Activated CD4-positive, alpha-beta memory T cell treated with anti-CD3 and anti-CD28 coated beads for 36 hours (primary cell): ENCODE data around the gene REEP6. TPM values are rescaled to one million over a fixed set of nuclear protein-coding genes. Genes with fewer than 3 reads are reported as not detected.

ENCODE experiments used
- CTCF ChIA-PET: fragments of 350-600 bp; sonication (Branson Sonifier 250); formaldehyde crosslinking; loops from one replicate; lab custom pipeline; 2021; ENCODE audit warnings: antibody characterized with exemption, inconsistent platforms; lab: Charles Lee
- POLR2A ChIA-PET: fragments of 350-600 bp; sonication (Branson Sonifier 250); formaldehyde crosslinking; loops from one replicate; lab custom pipeline; 2021; ENCODE audit warnings: antibody characterized with exemption; lab: Charles Lee
- DNase-seq: peaks from one replicate; pipeline ENCODE4 v3.0.0-alpha.2; 2020
- H3K27ac Mint-ChIP-seq: one replicate; pipeline ENCODE4 v1.8.0; 2021; ENCODE audit warnings: mixed read lengths
- H3K27me3 Mint-ChIP-seq: one replicate; pipeline ENCODE4 v1.8.0; 2021; ENCODE audit warnings: mixed read lengths
- H3K36me3 Mint-ChIP-seq: one replicate; pipeline ENCODE4 v1.8.0; 2021; ENCODE audit warnings: mixed read lengths
- H3K4me1 Mint-ChIP-seq: one replicate; pipeline ENCODE4 v1.8.0; 2021; ENCODE audit warnings: low read depth, mixed read lengths
- H3K4me3 Mint-ChIP-seq: one replicate; pipeline ENCODE4 v1.8.0; 2021; ENCODE audit warnings: mild to moderate bottlenecking, mixed read lengths
- H3K9me3 Mint-ChIP-seq: one replicate; pipeline ENCODE4 v1.8.0; 2021; ENCODE audit warnings: mixed read lengths
- intact Hi-C: fragments of 100-400 bp; cut with micrococcal nuclease; formaldehyde crosslinking; loops from one replicate; pipeline ENCODE4 v1.15.1; 2023
- total RNA-seq, 2 experiments: library from RNA; stranded (reverse); gene quantifications; one replicate each; pipeline ENCODE4 v1.2.3, GENCODE V29; 2021

REEP6 gene
- total RNA-seq, 2 experiments from 2014 or later: 1.8 to 1.9 TPM

DNA sequence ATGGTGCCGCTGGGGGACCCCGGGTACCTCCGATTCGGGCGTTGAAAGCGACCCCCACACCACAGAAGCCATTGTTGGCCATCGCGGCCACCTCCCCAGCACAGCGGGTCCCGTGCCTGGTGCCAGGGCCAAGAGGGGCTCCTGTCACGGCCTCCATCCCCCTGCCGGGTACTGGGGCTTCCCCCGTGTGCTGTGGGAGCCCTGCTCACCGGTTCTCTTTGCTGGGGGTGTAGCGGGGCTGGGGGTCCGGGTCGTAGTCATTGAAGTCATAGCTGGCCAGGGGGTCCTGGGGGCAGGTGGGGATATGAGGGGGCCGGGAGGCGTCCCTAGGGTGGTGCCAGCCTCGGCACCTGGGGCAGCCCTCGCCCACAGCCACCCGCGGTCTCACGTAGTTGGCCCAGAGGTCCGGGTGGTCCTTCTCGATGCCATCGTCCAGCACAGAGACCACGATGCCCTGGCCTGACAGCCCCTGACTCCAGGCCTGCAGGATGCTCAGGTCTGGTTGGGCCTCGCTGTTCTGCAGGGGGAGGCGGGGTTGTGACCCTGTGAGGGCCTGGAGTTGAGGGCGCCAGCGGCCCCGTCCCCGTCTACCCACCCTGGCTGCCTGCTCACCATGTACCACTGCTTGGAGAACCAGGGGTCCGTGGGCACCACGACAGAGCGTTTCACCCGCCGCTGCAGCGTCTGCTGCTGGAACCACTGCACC is 3.3 kb upstream of the REEP6 start:
- no peak for DNase-seq
- Mint-ChIP-seq H3K4me1 (peaks cover 13% of the 10 kb centered on the region), H3K4me3 (no peak overlapping the region), H3K36me3 (no peaks in the 10 kb centered on the region), H3K27ac (no peak overlapping the region), H3K27me3 (peaks cover 2% of the 10 kb centered on the region), H3K9me3 (no peaks in the 10 kb centered on the region)
- POLR2A ChIA-PET: no interaction called here
- intact Hi-C loops: no loop called here
- CTCF ChIA-PET: no interaction called here

DNA sequence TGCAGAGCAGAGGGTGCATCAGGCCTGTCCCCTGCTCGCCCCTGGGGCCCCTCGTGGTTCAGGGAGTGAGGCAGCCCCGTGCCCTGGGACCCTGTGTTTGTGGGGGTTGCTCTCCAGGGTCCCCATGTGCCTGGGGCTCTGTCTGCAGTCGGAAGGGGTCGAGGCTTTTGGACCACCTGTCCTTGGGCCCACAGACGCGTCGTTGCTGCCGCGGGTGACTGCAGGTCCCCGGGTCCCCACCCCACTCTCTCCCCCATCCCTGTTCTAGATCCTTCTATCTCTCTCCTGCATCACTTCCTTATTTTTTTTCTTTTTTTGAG is 2.7 kb upstream of the REEP6 start:
- POLR2A ChIA-PET: no interaction called here
- CTCF ChIA-PET: no interaction called here
- Mint-ChIP-seq H3K27ac (no peak overlapping the region), H3K9me3 (no peaks in the 10 kb centered on the region), H3K27me3 (peaks cover 2% of the 10 kb centered on the region), H3K36me3 (no peaks in the 10 kb centered on the region), H3K4me3 (no peak overlapping the region), H3K4me1 (peaks cover 13% of the 10 kb centered on the region)
- intact Hi-C loops: no loop called here
- DNase-seq: no peak

- Mint-ChIP-seq H3K36me3 (no peaks in the 10 kb centered on the region), H3K27ac (no peak overlapping the region), H3K27me3 (peaks cover 2% of the 10 kb centered on the region), H3K4me1 (peaks cover 13% of the 10 kb centered on the region), H3K4me3 (peak overlapping the region; percentile 26), H3K9me3 (no peaks in the 10 kb centered on the region)
- intact Hi-C loops: loop anchor here (1.0 to 5.0 kb wide), 3 partner anchors 10 to 32 kb away; partner anchors contain the start of gene C19orf25
- ChIA-PET CTCF (no interaction called here), POLR2A (no interaction called here)
- DNase-seq: no peak
Observed at GRCh38 chr19:1489463-1490310, 1.3 kb upstream of the REEP6 start.

- no peaks in the 10 kb centered on the region for H3K36me3 Mint-ChIP-seq
- H3K9me3 Mint-ChIP-seq: no peaks in the 10 kb centered on the region
- H3K27me3 Mint-ChIP-seq: peaks cover 2% of the 10 kb centered on the region
- ChIA-PET CTCF (interaction anchor here (0.6 to 1.6 kb wide), 4 partner anchors 12 to 81 kb away, joined by 3 to 14 read pairs (median 3); no protein-coding TSS in a partner anchor), POLR2A (no interaction called here)
- H3K4me1 Mint-ChIP-seq: peaks cover 13% of the 10 kb centered on the region
- H3K27ac Mint-ChIP-seq: peak within 1 kb of the TSS; percentile 52
- intact Hi-C loops: loop anchor here (1.0 to 5.0 kb wide), 3 partner anchors 11 to 33 kb away; partner anchors contain the start of gene C19orf25
- DNase-seq: peak; percentile 99
- H3K4me3 Mint-ChIP-seq: peak within 1 kb of the TSS; percentile 76
Observed at GRCh38 chr19:1490311-1491113, 469 bp upstream of the REEP6 start, which contains the start of gene PCSK4. TSS of gene PCSK4 (minus strand) at chr19:1490350. CDS start at chr19:1490346, 4 bp downstream.

DNA sequence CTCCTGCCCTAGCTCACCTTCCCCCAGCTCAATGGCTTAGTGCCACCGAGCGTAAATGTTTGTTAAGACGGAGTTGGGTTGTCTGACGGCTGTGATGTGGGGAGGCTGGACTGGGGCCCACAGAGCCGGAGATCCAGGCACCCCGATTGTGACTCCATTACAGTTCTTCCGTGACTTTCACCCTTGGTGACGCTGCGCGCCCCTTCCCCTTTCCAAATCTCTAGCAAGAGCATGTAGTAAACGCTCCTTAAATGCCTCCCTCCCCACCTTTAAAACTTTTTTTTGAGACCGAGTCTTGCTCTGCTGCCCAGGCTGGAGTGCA is 829 bp downstream of the REEP6 start:
- Mint-ChIP-seq H3K36me3 (no peaks in the 10 kb centered on the region), H3K4me3 (peak overlapping the region; percentile 55), H3K27me3 (peaks cover 2% of the 10 kb centered on the region), H3K27ac (no peak overlapping the region), H3K4me1 (peaks cover 13% of the 10 kb centered on the region), H3K9me3 (no peaks in the 10 kb centered on the region)
- intact Hi-C loops: loop anchor here (2.0 to 5.0 kb wide), 2 partner anchors 15 to 35 kb away; no protein-coding TSS in a partner anchor
- POLR2A ChIA-PET: no interaction called here
- no peak for DNase-seq
- CTCF ChIA-PET: interaction anchor here (1.6 kb wide), 1 partner anchor 11 kb away, joined by 14 read pairs; no protein-coding TSS in a partner anchor

- intact Hi-C loops: loop anchor here (5.0 kb wide), 1 partner anchor 35 kb away; no protein-coding TSS in a partner anchor
- ChIA-PET POLR2A (no interaction called here), CTCF (no interaction called here)
- Mint-ChIP-seq H3K27me3 (peaks cover 2% of the 10 kb centered on the region), H3K9me3 (no peaks in the 10 kb centered on the region), H3K27ac (no peak overlapping the region), H3K4me3 (no peak overlapping the region), H3K4me1 (peaks cover 13% of the 10 kb centered on the region), H3K36me3 (no peaks in the 10 kb centered on the region)
- DNase-seq: no peak
Observed at GRCh38 chr19:1492474-1493006, 1.6 kb downstream of the REEP6 start.

DNA sequence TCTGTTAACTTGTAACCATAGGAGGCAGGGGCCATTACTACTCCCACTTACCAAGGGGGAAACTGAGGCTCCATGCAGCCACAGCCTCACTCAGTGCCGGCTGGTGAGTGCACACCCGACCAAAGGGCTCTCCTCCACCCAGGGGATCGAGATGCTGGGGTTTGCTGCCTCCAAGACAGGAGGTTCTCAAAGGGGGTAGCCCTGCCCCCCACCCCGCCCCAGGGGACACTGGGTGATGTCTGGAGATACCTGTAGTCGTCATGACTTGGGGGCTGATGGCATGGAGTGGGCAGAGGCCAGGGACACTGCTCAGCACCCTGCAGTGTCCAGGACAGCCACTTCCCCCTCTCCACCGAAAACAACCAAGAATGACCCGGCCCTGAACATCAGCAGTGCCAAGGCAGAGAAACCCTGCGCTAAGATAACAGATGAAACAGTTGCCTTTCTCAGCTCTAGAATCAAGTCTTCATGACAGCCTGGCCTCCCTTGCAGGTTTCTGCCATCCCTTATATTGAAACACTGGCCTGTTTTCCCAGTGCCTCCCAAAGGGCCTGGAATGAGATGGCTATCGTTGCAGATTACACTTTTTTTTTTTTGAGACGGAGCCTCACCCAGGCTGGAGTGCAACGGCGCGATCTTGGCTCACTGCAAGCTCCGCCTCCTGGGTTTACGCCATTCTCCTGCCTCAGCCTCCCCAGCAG is 3.3 kb downstream of the REEP6 start:
- intact Hi-C loops: loop anchor here (5.0 kb wide), 1 partner anchor 37 kb away; no protein-coding TSS in a partner anchor
- CTCF ChIA-PET: no interaction called here
- Mint-ChIP-seq H3K9me3 (no peaks in the 10 kb centered on the region), H3K27ac (no peak overlapping the region), H3K27me3 (peaks cover 2% of the 10 kb centered on the region), H3K4me1 (peaks cover 13% of the 10 kb centered on the region), H3K36me3 (no peaks in the 10 kb centered on the region), H3K4me3 (no peak overlapping the region)
- POLR2A ChIA-PET: no interaction called here
- DNase-seq: no peak

DNA sequence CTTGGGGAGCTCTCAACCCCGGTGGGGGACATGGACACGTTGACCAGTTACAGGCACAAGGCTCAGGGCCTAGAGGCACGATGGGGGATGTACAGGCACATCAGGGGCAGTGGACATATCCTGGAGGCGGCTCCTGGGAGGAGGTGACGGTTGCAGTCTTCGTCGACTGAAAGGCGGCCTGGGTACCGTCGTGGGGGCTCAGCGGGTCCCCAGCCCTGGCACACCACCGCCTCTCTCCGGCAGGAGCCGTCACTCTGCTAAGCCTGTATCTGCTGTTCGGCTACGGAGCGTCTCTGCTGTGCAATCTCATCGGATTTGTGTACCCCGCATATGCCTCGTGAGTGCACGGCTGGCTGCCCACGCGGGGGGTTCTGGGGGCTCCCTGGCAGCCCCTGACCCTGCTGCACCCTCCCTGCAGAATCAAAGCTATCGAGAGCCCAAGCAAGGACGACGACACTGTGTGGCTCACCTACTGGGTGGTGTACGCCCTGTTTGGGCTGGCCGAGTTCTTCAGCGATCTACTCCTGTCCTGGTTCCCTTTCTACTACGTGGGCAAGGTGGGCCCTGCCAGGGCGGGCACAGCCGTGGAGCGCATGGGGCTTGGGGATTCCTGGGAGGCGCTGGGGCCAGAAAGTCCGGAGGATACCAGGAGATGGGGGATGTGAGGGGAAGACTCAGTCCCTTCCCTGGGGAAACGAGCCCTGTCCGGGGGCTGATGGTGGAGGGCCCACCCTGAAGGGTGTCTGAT is 4.2 kb downstream of the REEP6 start:
- Mint-ChIP-seq H3K9me3 (no peaks in the 10 kb centered on the region), H3K4me3 (no peak overlapping the region), H3K27me3 (peaks cover 2% of the 10 kb centered on the region), H3K36me3 (no peaks in the 10 kb centered on the region), H3K27ac (no peak overlapping the region), H3K4me1 (peaks cover 10% of the 10 kb centered on the region)
- no peak for DNase-seq
- intact Hi-C loops: no loop called here
- CTCF ChIA-PET: no interaction called here
- POLR2A ChIA-PET: no interaction called here

- intact Hi-C loops: no loop called here
- ChIA-PET POLR2A (no interaction called here), CTCF (no interaction called here)
- Mint-ChIP-seq H3K4me3 (no peak overlapping the region), H3K27me3 (peaks cover 2% of the 10 kb centered on the region), H3K4me1 (peaks cover 7% of the 10 kb centered on the region), H3K27ac (no peak overlapping the region), H3K9me3 (no peaks in the 10 kb centered on the region), H3K36me3 (no peaks in the 10 kb centered on the region)
- DNase-seq: no peak
Observed at GRCh38 chr19:1495799-1496713, 5.1 kb downstream of the REEP6 start.
